Stimulated activated CD4-positive, alpha-beta T cell treated with anti-CD3 and anti-CD28 coated beads, Interleukin-12 subunit alpha, Interleukin-12 subunit beta, amount 100 ng/mL, for 4 hours (primary cell): ENCODE data around the gene ANKRD34B.

Experiments used
- DNase-seq: peaks from one replicate; pipeline ENCODE4 v3.0.0-alpha.2; 2020

Gene ANKRD34B

DNA sequence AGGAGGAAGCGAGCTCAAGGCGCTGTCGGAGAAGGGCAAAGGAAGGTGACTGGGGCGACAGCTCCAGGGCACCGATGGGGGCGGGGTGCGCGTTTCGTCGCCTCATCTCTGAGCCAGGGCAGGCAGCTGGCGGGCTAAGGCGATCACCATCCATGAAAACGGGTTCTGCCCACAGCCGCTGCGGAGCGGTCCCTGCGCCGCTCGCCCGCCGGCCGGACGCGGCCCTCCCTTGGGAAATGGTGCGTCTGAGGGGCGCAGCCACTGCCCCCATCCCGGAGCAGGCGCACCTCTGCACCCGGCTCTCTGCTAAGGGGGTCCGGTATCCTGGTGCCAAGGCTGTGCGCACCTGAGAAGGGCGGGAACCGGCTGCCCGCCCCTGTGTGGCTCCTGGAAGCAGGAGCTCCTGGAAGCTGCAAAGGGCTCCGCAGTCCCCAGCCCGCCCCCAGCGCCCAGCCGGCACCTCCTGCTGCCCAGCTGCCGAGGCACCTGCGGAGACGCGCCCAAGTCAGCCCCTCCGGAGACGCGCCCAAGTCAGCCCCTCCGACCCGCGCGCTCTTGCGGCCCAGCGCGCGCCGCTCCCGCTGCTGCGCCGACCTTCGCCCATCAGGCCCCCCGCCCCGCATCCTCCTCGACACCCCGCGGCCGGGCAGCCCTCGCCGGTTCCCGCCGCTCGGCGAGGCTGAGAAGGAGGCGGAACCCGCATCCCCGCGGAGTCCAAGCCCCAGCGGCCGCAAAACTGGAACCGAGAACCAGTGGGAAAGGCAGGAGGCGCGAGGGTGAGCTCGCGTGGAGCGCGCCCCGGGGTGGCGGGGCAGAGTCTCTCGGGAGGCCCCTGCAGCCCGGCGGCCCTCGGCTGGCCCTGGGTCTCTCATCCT is 757 bp downstream of the ANKRD34B start:
- no peak for DNase-seq

DNA sequence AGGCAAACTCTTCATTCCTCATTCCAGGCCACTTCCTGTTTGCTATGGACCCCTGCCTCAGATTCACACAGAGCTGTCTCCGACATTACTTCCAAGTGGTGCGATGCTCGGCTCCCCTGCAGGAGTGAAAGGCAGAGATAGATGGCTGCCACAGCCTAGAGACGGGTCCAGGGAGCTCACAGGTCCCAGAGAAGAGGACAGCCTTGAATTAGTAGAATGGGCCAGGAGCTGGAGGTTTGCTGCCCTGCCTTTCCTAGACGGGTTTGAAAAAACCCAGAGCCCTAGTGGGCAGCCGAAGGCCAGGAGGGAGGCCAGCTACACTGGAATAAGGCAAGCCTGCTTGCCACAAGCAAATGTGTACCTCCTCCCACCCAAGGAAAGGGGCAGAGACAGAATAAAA is 1.8 kb downstream of the ANKRD34B start:
- DNase-seq, result no peak

DNA sequence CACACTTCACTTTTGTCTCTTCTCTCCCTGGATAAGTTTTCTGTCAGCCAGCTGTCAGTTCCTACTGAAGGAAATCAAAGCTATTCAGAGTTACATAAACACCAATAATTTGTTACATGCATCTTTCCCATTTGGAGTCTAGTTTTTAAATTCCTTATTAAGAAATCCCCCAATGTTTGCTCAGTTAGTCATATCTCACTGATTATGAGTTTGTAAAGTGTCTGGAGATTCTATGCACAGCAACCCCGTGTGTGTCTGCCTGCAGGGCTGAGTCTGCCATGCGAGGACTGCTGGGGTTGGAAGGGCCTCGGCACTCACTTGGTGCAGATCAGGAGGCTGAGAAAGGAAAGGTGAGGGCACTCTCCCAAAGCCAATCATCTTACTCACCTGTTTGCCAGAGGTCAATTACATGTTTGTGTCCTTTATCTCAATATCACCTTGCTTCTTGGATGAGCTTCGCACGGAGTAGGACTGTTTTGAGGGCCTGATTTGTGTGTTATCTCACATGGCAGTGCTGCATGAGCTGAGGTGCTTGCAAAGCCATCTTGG is 3.3 kb downstream of the ANKRD34B start:
- DNase-seq, result no peak

DNA sequence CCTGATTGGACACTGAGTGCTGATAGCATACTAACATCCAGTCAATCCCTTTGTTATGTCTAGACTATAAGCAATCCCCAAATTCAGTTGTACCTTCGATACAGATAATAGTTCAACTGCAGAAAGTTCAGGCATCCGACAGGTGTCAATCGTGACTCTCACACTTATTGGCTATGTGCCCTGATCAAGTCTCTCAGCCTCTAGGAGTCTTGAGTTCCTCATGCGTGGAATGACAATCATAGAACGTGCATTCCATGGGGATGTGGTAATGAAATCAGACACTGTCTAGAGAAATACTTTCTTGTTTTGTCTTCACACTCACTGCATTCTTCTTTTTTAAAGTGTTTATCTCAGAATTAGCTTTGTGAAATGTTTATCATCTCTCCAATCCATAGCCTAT is 4.8 kb downstream of the ANKRD34B start:
- no peak for DNase-seq

DNA sequence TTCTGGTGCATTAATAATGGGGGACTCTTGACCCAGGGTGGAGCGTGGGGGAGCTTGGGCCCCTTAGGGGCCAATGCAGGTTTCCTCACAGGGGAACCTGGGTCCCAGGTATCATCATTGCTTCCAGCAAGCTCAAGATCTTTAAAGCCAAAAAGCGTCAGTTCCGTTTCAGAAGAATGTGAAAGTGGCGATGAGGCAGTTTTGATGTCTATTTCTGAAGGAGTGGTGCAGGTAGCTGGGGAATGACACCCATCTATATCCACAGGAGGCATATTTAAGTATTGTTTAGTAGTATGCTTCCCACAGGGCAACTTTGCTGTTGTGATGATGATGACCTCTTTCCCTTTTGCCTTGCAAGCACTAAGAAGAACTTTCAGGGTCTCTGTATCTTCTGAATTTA is 10.8 kb downstream of the ANKRD34B start:
- DNase-seq, result no peak

DNA sequence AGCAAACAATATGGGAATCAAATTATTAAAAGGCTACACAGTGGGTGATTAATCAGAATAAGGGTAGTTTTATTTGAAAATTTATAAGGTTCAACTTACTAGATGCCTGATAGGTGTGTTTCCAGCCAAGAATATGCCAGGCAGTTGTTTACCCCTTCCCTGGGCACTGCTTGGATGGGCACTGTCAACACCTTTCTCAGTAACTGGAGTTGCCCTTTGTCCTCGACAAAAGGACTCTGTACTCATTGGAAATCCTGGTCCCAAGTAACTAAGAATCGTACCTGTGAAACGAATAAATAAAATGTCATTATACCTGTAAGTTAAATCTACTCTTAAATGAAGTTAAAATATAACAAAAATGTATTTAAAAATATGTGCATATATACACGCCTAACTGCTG is 15.0 kb downstream of the ANKRD34B start:
- no peak for DNase-seq

DNA sequence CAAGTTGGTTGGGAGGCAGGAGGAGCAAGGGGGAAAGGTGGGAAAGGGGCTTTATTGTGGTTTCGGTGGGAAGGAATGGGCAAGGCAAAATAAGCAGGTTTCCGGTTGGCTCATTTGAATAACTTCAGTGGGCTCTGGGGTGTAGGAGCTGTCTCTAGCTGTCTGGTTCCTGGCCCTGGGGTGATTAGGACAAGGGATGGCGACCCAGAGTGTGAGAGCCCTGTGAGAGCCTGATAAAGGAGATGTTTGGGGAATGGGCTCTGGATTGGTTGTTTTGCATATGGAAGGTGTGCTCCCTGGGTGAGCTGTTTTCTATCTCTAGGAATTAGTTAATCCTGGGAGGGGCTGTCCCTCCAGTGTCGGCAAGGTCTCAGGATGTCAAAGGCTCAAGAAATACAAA is 15.4 kb downstream of the ANKRD34B start:
- DNase-seq, result no peak

DNA sequence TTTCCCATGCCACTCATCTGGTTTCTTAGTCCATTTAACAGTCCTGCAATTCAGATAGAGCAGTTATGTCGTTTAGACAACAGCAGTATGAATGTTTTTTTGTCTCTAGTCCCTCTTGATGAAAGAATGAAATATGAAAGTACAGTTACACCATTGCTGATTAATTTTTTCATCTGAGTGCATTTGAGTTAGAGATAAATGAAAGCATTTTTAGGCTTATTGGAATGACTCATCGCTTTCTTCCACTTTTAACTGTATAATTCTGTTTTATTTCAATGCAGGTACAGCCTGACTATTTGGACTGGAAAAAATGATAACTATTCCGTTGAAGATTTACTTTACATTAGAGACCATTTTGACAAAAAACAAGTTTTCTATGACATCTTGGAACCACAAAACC is 28.7 kb downstream of the ANKRD34B start:
- no peak for DNase-seq

DNA sequence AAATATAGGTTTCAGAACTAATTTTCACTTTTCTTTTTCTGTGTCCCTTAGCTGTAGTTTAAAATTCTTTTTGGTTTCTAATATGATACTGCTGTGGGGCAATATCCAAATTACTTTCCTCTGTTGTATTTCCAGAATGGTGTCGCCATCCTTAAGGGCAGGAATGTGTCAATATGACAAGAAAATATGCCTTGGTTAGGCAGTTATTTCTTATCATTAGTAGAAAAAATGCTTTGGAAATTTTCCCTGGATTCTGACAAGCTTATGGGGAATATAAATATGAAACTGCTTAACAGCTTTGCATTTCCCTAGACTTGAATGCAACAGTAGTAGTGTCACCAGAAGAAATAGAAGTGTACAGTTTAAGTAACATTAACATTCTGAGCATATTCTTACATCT is 29.4 kb downstream of the ANKRD34B start:
- DNase-seq, result no peak

DNA sequence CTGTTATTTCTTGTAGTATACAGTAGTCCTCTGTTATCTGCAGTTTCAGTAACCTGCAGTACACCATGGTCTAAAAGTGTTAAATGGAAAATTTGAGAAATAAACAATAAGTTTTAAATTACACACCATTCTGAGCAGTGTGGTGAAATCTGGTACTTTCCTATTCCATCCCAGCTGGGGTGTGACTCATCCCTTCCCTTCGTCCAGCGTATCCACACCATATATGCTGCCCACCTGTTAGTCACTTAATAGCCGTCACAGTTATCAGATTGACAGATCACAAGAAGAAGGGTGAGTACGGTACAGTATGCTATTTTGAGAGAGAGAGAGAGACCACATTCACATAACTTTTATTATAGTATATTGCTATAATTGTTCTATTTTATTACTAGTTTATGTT is 53.3 kb downstream of the ANKRD34B start:
- DNase-seq, result no peak

DNA sequence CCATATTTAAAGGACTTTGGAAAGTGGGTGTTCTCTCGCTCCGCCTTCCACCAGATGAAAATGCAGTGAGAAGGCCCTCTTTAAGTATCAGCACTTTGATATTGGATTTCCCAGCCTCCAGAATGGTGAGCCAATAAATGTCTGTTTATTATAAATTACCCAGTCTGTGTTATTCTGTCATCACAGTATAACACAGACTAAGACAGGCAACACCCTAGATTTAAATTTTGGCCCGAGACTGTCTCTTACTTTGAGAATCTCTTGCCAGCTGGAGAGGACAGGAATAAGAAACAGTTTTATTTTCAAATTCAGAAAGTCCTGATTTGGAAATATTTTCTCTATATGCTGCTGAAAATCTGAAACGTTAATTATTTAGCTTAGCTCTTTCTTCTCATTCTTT is 60.7 kb downstream of the ANKRD34B start:
- DNase-seq, result no peak

DNA sequence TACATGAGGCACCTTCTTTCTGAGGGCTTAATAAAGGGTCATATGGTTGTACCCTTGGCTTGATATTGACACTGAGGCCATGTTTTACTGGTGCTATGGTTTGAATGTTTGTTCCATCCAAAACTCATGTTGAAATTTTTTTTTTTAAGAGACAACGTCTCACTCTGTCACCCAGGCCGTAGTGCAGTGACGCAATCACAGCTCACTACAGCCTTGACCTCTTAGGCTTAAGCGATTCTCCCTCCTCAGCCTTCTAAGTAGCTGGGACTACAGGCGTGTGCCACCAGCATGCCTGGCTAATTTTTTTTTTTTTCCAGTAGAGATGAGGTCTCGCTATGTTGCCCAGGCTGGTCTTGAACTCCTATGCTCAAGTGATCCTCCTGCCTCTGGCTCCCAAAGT is 61.2 kb downstream of the ANKRD34B start:
- no peak for DNase-seq

DNA sequence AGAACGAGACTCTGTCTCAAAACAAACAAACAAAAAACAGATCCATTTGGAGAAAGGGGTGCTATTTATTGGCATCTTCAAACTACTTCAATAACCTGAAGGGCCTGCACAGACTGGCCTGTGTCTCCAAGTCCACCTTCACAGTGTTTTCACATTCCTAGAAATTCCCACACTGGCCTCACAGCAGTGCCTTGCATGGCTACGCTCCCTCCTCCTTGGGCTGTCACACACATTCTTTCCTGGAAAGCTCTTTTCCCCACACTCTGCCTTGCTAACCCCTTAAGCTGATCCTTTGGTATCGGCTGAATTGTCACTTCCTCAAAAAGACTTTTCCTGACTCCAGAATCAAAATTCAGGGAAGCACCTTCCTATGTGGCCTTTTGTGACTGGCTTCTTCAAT is 62.4 kb downstream of the ANKRD34B start:
- no peak for DNase-seq
